H1 (cell line): Measurements from ENCODE around the gene ULK1. TPM values are rescaled to one million over a fixed set of nuclear protein-coding genes. Genes with fewer than 3 reads are reported as not detected.
A peak's percentile ranks its signal among the peaks of the same experiment; 100 is the strongest.

ENCODE experiments used
- CTCF ChIA-PET: fragments of 300-600 bp; sonication (Branson Sonifier 250); formaldehyde crosslinking; loops from one replicate; lab custom pipeline; 2021; ENCODE audit not compliant: partially characterized antibody; lab: Charles Lee
- POLR2A ChIA-PET: fragments of 300-600 bp; sonication (Branson Sonifier 250); formaldehyde crosslinking; loops from one replicate; lab custom pipeline; 2021; ENCODE audit warnings: inconsistent platforms; ENCODE audit not compliant: partially characterized antibody; lab: Charles Lee
- DNase-seq, 2 experiments: peaks; one replicate each; pipeline versions ENCODE4 v3.0.0 to v3.0.0-alpha.2; 2010 to 2022; ENCODE audit warnings: low spot score in 2 of 2, low read depth in 1 of 2, mixed read lengths in 1 of 2
- FAIRE-seq: peaks from 2 replicates; lab custom pipeline; 2011; peaks lifted over from hg19 to GRCh38; lab: Jason Lieb, UNC
- H2AFZ ChIP-seq: 2 replicates; pipeline ENCODE4 v1.8.1; 2012; ENCODE audit warnings: low read length, inconsistent platforms
- H2AK5ac ChIP-seq: 2 replicates; pipeline ENCODE4 v1.6.1; 2013; ENCODE audit warnings: low read depth, low read length
- H2BK120ac ChIP-seq: replicated peaks from 2 replicates; pipeline ENCODE3; 2013; ENCODE audit warnings: low read depth, low read length, inconsistent platforms
- H2BK12ac ChIP-seq: 2 replicates; pipeline ENCODE4 v1.6.1; 2013; ENCODE audit warnings: low read depth, low read length
- H2BK15ac ChIP-seq: 2 replicates; pipeline ENCODE4 v1.6.1; 2013; ENCODE audit warnings: low read length
- H2BK20ac ChIP-seq: 2 replicates; pipeline ENCODE4 v1.6.1; 2013; ENCODE audit warnings: low read length
- H2BK5ac ChIP-seq: 2 replicates; pipeline ENCODE4 v1.6.1; 2013; ENCODE audit warnings: low read depth, low read length
- H3K14ac ChIP-seq: 2 replicates; pipeline ENCODE4 v1.6.1; 2013; ENCODE audit warnings: inconsistent platforms; ENCODE audit not compliant: insufficient read length
- H3K18ac ChIP-seq: 2 replicates; pipeline ENCODE4 v1.6.1; 2013; ENCODE audit warnings: low read length; ENCODE audit errors: extremely low read depth
- H3K23ac ChIP-seq: 2 replicates; pipeline ENCODE4 v1.6.1; 2013; ENCODE audit warnings: inconsistent platforms; ENCODE audit not compliant: insufficient read length
- H3K23me2 ChIP-seq: 2 replicates; pipeline ENCODE4 v1.6.1; 2013; ENCODE audit warnings: low read depth, low read length
- H3K27ac ChIP-seq: 2 replicates; pipeline ENCODE4 v1.6.1; 2011; ENCODE audit warnings: low read depth, low read length, inconsistent platforms
- H3K27me3 ChIP-seq, 4 experiments: replicated peaks in 1 of 4; 1 replicate in 1 of 4; 2 replicates in 3 of 4; pipeline versions ENCODE4 v1.6.1 to v1.8.1; 2011 to 2013; ENCODE audit warnings: low read length in 3 of 4, mild to moderate bottlenecking in 3 of 4, inconsistent platforms in 2 of 4, mixed read lengths in 2 of 4, moderate library complexity in 1 of 4; ENCODE audit not compliant: control insufficient read depth in 3 of 4, insufficient read depth in 3 of 4; ENCODE audit errors: extremely low read depth in 1 of 4
- H3K36me3 ChIP-seq, 4 experiments: 2 replicates each; pipeline versions ENCODE4 v1.6.1 to v1.8.1; 2011 to 2013; ENCODE audit warnings: mild to moderate bottlenecking in 4 of 4, low read length in 3 of 4, moderate library complexity in 2 of 4, control low read depth in 1 of 4, inconsistent platforms in 1 of 4; ENCODE audit not compliant: insufficient read depth in 4 of 4, control insufficient read depth in 2 of 4
- H3K4ac ChIP-seq: replicated peaks from 2 replicates; pipeline ENCODE3; 2013; ENCODE audit warnings: low read length, low read depth, mixed read lengths, inconsistent platforms; ENCODE audit not compliant: insufficient read length
- H3K4me1 ChIP-seq, 4 experiments: replicated peaks in 1 of 4; 1 replicate in 1 of 4; 2 replicates in 3 of 4; pipeline versions ENCODE4 v1.6.1 to v1.8.1; 2011 to 2013; ENCODE audit warnings: low read length in 3 of 4, inconsistent platforms in 2 of 4, mixed read lengths in 1 of 4; ENCODE audit not compliant: insufficient read depth in 4 of 4, control insufficient read depth in 3 of 4
- H3K4me2 ChIP-seq, 2 experiments: 2 replicates each; pipeline versions ENCODE4 v1.6.1 to v1.8.1; 2011 to 2013; ENCODE audit warnings: low read depth in 2 of 2, low read length in 2 of 2, control low read depth in 1 of 2, inconsistent platforms in 1 of 2, mild to moderate bottlenecking in 1 of 2; ENCODE audit not compliant: insufficient read depth in 1 of 2
- H3K4me3 ChIP-seq, 4 experiments: fragments of 200-600, 300-600 bp in 1 of 4; sonication (generic), shearing (Covaris generic), sonication (Bioruptor Twin) in 1 of 4; 2 replicates each; pipeline versions ENCODE4 v1.5.1 to v1.8.1; 2011 to 2016; ENCODE audit warnings: low read length in 4 of 4, low read depth in 3 of 4, control low read depth in 2 of 4, inconsistent platforms in 2 of 4, mild to moderate bottlenecking in 2 of 4, mixed read lengths in 1 of 4, moderate library complexity in 1 of 4; ENCODE audit not compliant: insufficient read depth in 2 of 4; ENCODE audit errors: extremely low read depth in 1 of 4
- H3K56ac ChIP-seq: replicated peaks from 2 replicates; pipeline ENCODE3; 2013; ENCODE audit warnings: low read depth, mild to moderate bottlenecking, mixed read lengths, low read length, inconsistent platforms; ENCODE audit not compliant: insufficient read length
- H3K79me1 ChIP-seq: 2 replicates; pipeline ENCODE4 v1.6.1; 2013; ENCODE audit warnings: low read depth, low read length, control low read depth
- H3K79me2 ChIP-seq, 2 experiments: 2 replicates each; pipeline versions ENCODE4 v1.6.1 to v1.8.1; 2012 to 2013; ENCODE audit warnings: low read length in 2 of 2, mild to moderate bottlenecking in 2 of 2, inconsistent platforms in 1 of 2; ENCODE audit not compliant: insufficient read depth in 2 of 2, control insufficient read depth in 1 of 2
- H3K9ac ChIP-seq, 4 experiments: replicated peaks in 1 of 4; 1 replicate in 1 of 4; 2 replicates in 3 of 4; pipeline versions ENCODE4 v1.6.1 to v1.8.1; 2011 to 2013; ENCODE audit warnings: low read depth in 3 of 4, low read length in 3 of 4, control low read depth in 2 of 4, mild to moderate bottlenecking in 2 of 4, moderate library complexity in 2 of 4, inconsistent platforms in 1 of 4; ENCODE audit errors: extremely low read depth in 1 of 4
- H3K9me3 ChIP-seq, 2 experiments: 2 replicates each; pipeline versions ENCODE4 v1.6.1 to v1.8.1; 2012 to 2013; ENCODE audit warnings: mild to moderate bottlenecking in 2 of 2, moderate library complexity in 2 of 2, control low read depth in 1 of 2, inconsistent platforms in 1 of 2, low read depth in 1 of 2, low read length in 1 of 2, mixed read lengths in 1 of 2; ENCODE audit not compliant: insufficient read depth in 2 of 2
- H4K20me1 ChIP-seq, 2 experiments: replicated peaks in 1 of 2; 2 replicates each; pipeline versions ENCODE3 to v1.8.1; 2011 to 2013; ENCODE audit warnings: inconsistent platforms in 2 of 2, low read length in 2 of 2, mild to moderate bottlenecking in 1 of 2; ENCODE audit not compliant: insufficient read depth in 2 of 2, control insufficient read depth in 1 of 2
- H4K5ac ChIP-seq: 2 replicates; pipeline ENCODE4 v1.6.1; 2013; ENCODE audit warnings: low read length, low read depth, mixed read lengths, inconsistent platforms; ENCODE audit not compliant: insufficient read length
- H4K8ac ChIP-seq: 2 replicates; pipeline ENCODE4 v1.8.0; 2013; ENCODE audit warnings: mild to moderate bottlenecking, moderate library complexity, low read length, inconsistent platforms; ENCODE audit not compliant: insufficient read depth; ENCODE audit errors: extremely low read depth
- H4K91ac ChIP-seq: replicated peaks from 2 replicates; pipeline ENCODE3; 2013; ENCODE audit warnings: low read length, mixed read lengths, inconsistent platforms; ENCODE audit not compliant: insufficient read length
- BACH1 ChIP-seq: IDR thresholded peaks from 2 replicates; pipeline ENCODE4 v1.6.1; 2012; ENCODE audit warnings: low read length, improper control_type of control experiment
- CEBPB ChIP-seq: IDR thresholded peaks from 2 replicates; pipeline ENCODE4 v1.6.1; 2012; ENCODE audit warnings: low read depth, low read length
- EGR1 ChIP-seq: IDR thresholded peaks from 2 replicates; pipeline ENCODE4 v1.6.1; 2011; ENCODE audit warnings: low read depth, low read length, borderline replicate concordance
- FOSL1 ChIP-seq: IDR thresholded peaks from 2 replicates; pipeline ENCODE4 v1.6.1; 2011; ENCODE audit warnings: mild to moderate bottlenecking, low read depth, low read length, moderate library complexity; ENCODE audit not compliant: insufficient read depth
- MAFK ChIP-seq: IDR thresholded peaks from 2 replicates; pipeline ENCODE4 v1.6.1; 2012; ENCODE audit warnings: low read depth, mild to moderate bottlenecking, improper control_type of control experiment, low read length
- SP1 ChIP-seq: IDR thresholded peaks from 2 replicates; pipeline ENCODE4 v1.6.1; 2011; ENCODE audit warnings: low read depth, low read length
- WGBS, 2 experiments: shearing (Covaris generic) in 1 of 2; methylation state at CpG; one replicate each; pipeline versions ENCODE4 v1.1.6 to v1.1.7; 2013 to 2015; ENCODE audit warnings: low lambda C conversion rate in 2 of 2, mixed read lengths in 2 of 2, inconsistent platforms in 1 of 2, low coverage in 1 of 2, missing lambda C conversion rate in 1 of 2; ENCODE audit not compliant: insufficient replicate concordance in 2 of 2, insufficient coverage in 1 of 2, insufficient read length in 1 of 2; ENCODE audit errors: extremely low coverage in 1 of 2, missing lambda C conversion rate in 1 of 2; 5-methylcytosine and 5-hydroxymethylcytosine counted together
- polyA plus RNA-seq, 7 experiments: library from polyadenylated mRNA; depleted of rRNA in 3 of 7; stranded (reverse) in 5 of 7; unstranded in 2 of 7; fragments of >200 nt in 5 of 7; fragments of 200-250 nt in 2 of 7; gene quantifications; 1 replicate in 5 of 7; 2 replicates in 1 of 7; 4 replicates in 1 of 7; pipeline versions ENCODE4 v1.2.1 to v1.2.3, GENCODE V29; 2011 to 2013; ENCODE audit warnings: missing spikeins in 2 of 7, mixed read lengths in 2 of 7
- total RNA-seq: library from RNA; stranded (reverse); fragmentation: NEBNext Ultra II Directional; extraction: Animal tissue kit (Norgen Biotek cat#: 25700); gene quantifications from 2 replicates; pipeline ENCODE4 v1.2.1, GENCODE V29; 2021

ULK1 gene
- total and polyA plus RNA-seq, 2 of the 8 experiments (the other 6 are each of a cell fraction or from before 2014, with no cell fraction given): 13.0 to 44.1 TPM

- Histone ChIP-seq H2BK12ac (peak overlapping the region; percentile 93; the same call in 1 of the 2 replicates), H3K4me3 (no peak overlapping the region), H3K9ac (no peak overlapping the region), H3K9me3 (no peaks in the 10 kb centered on the region), H2BK5ac (peak overlapping the region; percentile 71; the same call in 1 of the 2 replicates), H2BK20ac (peak overlapping the region; percentile 90; the same call in 1 of the 2 replicates), H4K20me1 (no peaks in the 10 kb centered on the region), H3K23me2 (no peaks in the 10 kb centered on the region), H2BK120ac (no peak overlapping the region), H2AFZ (no peak overlapping the region), H3K36me3 (no peaks in the 10 kb centered on the region), H3K23ac (no peak overlapping the region), H4K5ac (no peak overlapping the region), H3K18ac (peak overlapping the region; percentile 85; the same call in 1 of the 2 replicates), H2AK5ac (no peak overlapping the region), H3K14ac (no peak overlapping the region), H3K79me1 (no peaks in the 10 kb centered on the region), H3K4ac (no peak overlapping the region), H3K27ac (no peak overlapping the region), H2BK15ac (0 out of 2 replicates have a peak overlapping the region, but pooled peaks have one; percentile 61), H3K4me1 (peaks cover 0 to 19% (median 15%) of the 10 kb centered on the region in 4 experiments; a peak in 6 of 7 replicates), H3K79me2 (no peaks in the 10 kb centered on the region), H3K56ac (no peak overlapping the region), H4K8ac (no peak overlapping the region), H4K91ac (peak overlapping the region; percentile 49), H3K27me3 (no peaks in the 10 kb centered on the region), H3K4me2 (peak overlapping the region in 1 of 2 experiments; percentile 43; a peak in 2 of 4 replicates)
- ChIA-PET POLR2A (interaction anchor here (0.9 to 3.3 kb wide), 7 partner anchors 9 to 87 kb away, joined by 3 to 22 read pairs (median 5); partner anchors contain the start of genes EP400 and PUS1), CTCF (interaction anchor here (0.9 to 1.7 kb wide), 8 partner anchors 9 to 108 kb away, joined by 3 to 6 read pairs (median 3); no protein-coding TSS in a partner anchor)
- no peak for DNase-seq
- 65% methylated on average over 14 of the region's 20 CpGs; no CpG with 5 or more reads in 1 of the 2 experiments for WGBS, 2 experiments
- no peak for FAIRE-seq
- TF ChIP-seq FOSL1 (no peak), BACH1 (peak; percentile 94), CEBPB (peak; percentile 70), MAFK (peak; percentile 95), SP1 (no peak), EGR1 (peak; percentile 81; the same call in 1 of the 2 replicates)
These were observed 31.3 kb upstream of the ULK1 start for GRCh38 chr12:131862994-131863710.
